ENCODE data around the gene COL5A3.

The COL5A3 gene

DNA sequence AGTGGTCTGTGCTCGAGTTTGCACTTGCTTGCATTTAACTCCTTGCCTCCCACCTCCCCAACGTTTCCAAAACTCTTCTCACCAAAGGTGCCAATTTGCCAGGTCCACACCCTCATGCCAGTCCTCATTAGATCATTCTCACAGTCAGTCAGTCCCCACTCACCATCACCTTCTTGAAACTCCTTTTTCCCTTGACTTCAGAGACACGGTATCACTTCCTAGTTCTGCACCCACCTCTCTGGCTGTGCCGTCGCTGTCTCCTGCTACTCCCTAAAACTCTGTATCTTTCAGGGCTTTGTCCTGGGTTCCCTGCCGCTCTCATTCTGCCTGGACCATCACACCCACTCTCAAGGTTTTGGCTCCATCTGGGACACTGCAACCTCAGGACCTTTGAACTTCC, 93.6 kb downstream of the COL5A3 start:
- TF ChIP-seq, protein P1, sequence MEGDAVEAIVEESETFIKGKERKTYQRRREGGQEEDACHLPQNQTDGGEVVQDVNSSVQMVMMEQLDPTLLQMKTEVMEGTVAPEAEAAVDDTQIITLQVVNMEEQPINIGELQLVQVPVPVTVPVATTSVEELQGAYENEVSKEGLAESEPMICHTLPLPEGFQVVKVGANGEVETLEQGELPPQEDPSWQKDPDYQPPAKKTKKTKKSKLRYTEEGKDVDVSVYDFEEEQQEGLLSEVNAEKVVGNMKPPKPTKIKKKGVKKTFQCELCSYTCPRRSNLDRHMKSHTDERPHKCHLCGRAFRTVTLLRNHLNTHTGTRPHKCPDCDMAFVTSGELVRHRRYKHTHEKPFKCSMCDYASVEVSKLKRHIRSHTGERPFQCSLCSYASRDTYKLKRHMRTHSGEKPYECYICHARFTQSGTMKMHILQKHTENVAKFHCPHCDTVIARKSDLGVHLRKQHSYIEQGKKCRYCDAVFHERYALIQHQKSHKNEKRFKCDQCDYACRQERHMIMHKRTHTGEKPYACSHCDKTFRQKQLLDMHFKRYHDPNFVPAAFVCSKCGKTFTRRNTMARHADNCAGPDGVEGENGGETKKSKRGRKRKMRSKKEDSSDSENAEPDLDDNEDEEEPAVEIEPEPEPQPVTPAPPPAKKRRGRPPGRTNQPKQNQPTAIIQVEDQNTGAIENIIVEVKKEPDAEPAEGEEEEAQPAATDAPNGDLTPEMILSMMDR (conservative IDR thresholded peaks at IDR 0.05; ENCODE audit: low read depth, low read length), result no peak
- H3K4me3 ChIP-seq (ENCODE audit: low read depth, low read length), result no peak overlapping the region
- no peak for DNase-seq (ENCODE audit: low read depth)

DNA sequence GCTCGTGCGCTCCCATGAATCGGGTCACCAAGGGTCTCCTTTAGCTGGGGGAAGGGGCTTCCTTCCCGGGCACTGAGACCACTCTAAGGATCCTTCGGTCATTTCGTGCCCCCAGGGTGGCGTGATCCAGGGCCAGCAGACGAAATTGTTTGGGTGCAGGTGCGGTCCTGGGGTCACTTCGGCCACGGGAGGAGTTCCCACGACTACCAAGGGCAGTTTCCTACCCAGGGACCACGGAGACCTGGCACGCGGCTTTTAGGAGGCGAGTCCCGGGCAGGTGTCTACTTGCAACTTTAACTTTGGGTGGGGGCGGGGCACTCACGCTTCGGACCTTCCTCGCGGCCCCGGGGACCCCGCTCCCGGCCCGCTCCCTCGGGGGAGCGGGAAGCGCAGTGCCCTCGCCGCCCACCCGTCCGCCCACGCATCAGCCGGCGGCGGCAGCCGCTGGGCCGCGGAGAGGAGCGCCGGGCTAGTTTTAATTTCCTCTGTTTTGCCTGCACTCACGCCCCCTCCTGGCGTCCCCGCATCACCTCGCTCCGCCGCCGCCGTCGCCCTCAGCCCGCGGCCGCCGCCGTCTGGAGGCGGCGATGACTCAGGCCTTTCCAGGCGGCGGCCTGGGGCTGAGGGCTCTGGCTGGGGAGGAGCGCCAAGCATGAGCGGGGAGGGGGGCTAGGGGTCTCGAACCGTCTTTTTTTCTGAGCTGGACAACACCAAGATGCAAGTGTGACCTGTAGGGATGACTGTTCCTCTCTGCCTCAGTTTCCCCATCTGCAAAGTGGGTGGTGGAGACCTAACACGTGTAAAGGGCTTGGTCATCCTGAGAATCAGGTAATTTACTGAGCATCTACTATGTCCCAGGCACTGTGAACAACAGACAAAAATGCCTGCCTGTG, 95.7 kb downstream of the COL5A3 start:
- TF ChIP-seq, protein P1 (conservative IDR thresholded peaks at IDR 0.05; ENCODE audit: low read depth, low read length), result peak; percentile 40
- peak; percentile 79 for DNase-seq (ENCODE audit: low read depth)
- H3K4me3 ChIP-seq (ENCODE audit: low read depth, low read length), result peak overlapping the region; percentile 43

DNA sequence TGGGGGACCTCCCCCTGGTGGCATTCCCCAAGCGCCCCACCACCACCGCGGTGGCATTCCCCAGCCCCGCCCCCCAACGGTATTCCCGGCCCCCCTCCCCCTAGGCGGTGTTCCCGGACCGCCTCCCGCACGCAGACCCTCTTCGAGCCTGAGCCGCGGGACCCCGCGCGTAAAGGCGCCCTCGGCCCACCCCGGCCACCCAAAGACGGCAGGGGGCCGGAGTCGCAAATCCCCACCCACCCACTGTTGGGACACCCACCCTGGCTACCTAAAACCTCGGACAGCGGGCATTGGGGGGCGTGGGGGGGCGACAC, 96.3 kb downstream of the COL5A3 start:
- TF ChIP-seq, protein P1 (conservative IDR thresholded peaks at IDR 0.05; ENCODE audit: low read depth, low read length), result no peak
- peak overlapping the region; percentile 43 for H3K4me3 ChIP-seq (ENCODE audit: low read depth, low read length)
- DNase-seq (ENCODE audit: low read depth), result no peak

DNA sequence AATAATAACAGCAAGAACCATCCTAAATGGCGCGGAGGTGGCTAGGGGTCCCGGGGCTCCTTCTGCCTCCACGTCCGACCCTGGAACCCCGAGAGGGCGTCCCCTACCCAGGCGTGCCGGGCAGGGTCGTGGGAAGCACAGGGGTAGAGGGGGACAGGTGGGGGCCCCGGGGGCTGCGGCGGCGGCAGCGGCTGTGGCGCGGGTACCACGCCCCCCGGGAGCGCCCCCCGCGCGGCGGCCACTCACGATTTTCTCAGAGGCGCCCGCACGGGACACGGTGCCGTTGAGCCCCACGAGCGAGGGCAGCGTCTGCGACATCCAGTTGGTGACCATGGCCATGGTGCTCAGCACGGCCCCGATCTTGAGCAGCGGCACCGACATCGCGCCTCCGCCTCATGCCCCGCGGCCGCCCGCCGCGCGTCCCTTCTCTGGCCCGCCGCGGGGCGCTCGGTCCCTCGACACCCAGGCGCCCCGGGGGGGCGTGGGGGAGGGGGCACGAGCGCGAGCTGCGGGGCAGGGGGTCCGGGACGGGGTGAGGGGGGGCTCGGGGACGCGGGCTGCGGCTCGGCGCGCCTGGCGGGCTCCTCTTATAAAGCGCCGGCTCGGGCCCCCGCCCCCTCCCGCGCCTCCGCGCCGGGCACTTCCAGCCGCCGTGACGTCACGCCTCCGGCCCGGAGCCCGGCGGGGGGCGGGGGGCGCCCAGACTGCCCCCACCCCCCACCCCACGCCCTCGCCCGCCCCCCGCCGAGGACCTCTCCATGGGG, 96.9 kb downstream of the COL5A3 start:
- DNase-seq (ENCODE audit: low read depth), result no peak
- TF ChIP-seq, protein P1 (conservative IDR thresholded peaks at IDR 0.05; ENCODE audit: low read depth, low read length), result no peak
- H3K4me3 ChIP-seq (ENCODE audit: low read depth, low read length), result no peak overlapping the region

DNA sequence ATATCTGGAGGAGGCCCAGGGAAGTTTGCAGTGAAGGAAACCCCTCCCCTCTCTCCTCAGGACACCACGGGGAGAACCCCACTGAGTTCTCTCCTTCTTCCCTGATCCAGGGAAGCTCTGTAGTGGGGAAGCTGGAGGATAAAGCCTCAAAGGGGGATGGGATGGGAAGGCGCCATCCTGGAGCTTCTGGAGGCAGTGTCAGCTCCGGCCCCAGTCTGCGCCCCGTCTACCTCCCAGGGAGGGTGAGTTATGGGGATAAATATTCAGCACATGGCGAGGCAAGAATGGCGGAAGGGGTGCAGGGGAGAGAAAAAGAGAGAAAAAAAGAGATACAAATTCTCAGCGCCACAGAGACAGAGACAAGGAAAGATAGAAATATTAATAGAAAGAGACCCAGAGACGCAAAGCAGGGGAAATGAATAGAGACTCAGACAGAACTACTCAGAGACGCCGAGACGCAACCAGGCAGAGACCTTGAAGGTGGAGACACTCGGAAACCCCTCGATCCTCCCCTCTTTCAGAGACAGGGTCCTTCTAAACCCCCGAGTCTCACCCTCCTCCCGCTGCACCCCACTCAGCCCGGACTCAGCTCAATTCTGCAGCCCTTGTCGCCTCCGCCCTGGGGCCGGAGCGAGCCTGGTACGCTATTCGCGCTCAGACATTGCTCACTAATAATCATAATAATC, 97.6 kb downstream of the COL5A3 start:
- TF ChIP-seq, protein P1 (conservative IDR thresholded peaks at IDR 0.05; ENCODE audit: low read depth, low read length), result no peak
- no peak overlapping the region for H3K4me3 ChIP-seq (ENCODE audit: low read depth, low read length)
- no peak for DNase-seq (ENCODE audit: low read depth)

DNA sequence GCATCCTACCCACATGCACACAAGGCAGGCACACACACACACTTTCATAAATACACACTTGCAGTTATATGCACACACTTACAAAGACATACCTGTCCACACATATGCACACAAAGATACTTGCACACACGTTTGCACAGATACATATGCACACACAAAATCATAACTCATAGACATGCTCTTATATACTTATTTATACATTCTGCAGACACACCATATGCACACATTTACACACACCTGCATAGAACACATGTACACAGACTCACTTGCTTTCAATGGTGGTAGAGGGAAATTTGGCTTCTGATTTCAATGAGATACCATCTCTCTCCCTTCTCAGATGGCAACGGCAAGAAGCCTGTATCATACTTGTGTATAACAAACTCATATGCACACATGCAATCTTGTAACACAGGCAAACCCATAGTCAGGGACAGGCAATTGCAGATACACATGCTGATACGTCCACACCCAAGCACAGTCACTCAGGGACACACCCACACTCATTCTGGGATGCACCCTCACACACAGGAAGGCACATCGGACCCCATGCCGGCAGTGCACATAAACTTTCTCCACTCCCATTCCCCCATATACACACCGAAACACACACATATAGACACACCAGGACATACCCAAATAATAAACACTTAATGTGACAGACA, 98.6 kb downstream of the COL5A3 start:
- no peak overlapping the region for H3K4me3 ChIP-seq (ENCODE audit: low read depth, low read length)

More for the DNA sequence above, 98.6 kb downstream of the COL5A3 start:
- no peak for DNase-seq (ENCODE audit: low read depth)
- TF ChIP-seq, protein P1 (conservative IDR thresholded peaks at IDR 0.05; ENCODE audit: low read depth, low read length), result no peak
